ENCODE data around the gene SWT1.

Gene SWT1

GRCh38 chr1:185314411-185314810, 157.4 kb downstream of the SWT1 start:
- Histone ChIP-seq H2AFZ (no peak overlapping the region), H3K4me3 (ENCODE audit: low read depth, low read length) (peak overlapping the region; percentile 94), H3K9me3 (ENCODE audit: control insufficient read depth, low read length) (no peaks in the 10 kb centered on the region), H3K4me2 (ENCODE audit: low read length) (peak overlapping the region; percentile 5), H3K27me3 (ENCODE audit: control insufficient read depth, insufficient read depth, low read length) (no peaks in the 10 kb centered on the region), H3K27ac (no peak overlapping the region), H3K4me1 (peaks cover 4% of the 10 kb centered on the region), H3K36me3 (ENCODE audit: control insufficient read depth, insufficient read depth, low read length) (no peaks in the 10 kb centered on the region), H3K9ac (no peak overlapping the region), H3K79me2 (peaks cover 20% of the 10 kb centered on the region)
- no peak for TF ChIP-seq CTCF (IDR thresholded peaks at IDR 0.05)

GRCh38 chr1:185315445-185316071, 158.6 kb downstream of the SWT1 start:
- TF ChIP-seq CTCF (IDR thresholded peaks at IDR 0.05) = no peak
- Histone ChIP-seq H3K4me2 (ENCODE audit: low read length) (peak overlapping the region; percentile 87), H3K27ac (peak overlapping the region; percentile 98), H3K9me3 (ENCODE audit: control insufficient read depth, low read length) (no peaks in the 10 kb centered on the region), H2AFZ (peak overlapping the region; percentile 89), H3K9ac (peak overlapping the region; percentile 80), H3K79me2 (peaks cover 20% of the 10 kb centered on the region), H3K4me1 (peaks cover 4% of the 10 kb centered on the region), H3K27me3 (ENCODE audit: control insufficient read depth, insufficient read depth, low read length) (no peaks in the 10 kb centered on the region), H3K4me3 (ENCODE audit: low read depth, low read length) (peak overlapping the region; percentile 94), H3K36me3 (ENCODE audit: control insufficient read depth, insufficient read depth, low read length) (no peaks in the 10 kb centered on the region)

DNA sequence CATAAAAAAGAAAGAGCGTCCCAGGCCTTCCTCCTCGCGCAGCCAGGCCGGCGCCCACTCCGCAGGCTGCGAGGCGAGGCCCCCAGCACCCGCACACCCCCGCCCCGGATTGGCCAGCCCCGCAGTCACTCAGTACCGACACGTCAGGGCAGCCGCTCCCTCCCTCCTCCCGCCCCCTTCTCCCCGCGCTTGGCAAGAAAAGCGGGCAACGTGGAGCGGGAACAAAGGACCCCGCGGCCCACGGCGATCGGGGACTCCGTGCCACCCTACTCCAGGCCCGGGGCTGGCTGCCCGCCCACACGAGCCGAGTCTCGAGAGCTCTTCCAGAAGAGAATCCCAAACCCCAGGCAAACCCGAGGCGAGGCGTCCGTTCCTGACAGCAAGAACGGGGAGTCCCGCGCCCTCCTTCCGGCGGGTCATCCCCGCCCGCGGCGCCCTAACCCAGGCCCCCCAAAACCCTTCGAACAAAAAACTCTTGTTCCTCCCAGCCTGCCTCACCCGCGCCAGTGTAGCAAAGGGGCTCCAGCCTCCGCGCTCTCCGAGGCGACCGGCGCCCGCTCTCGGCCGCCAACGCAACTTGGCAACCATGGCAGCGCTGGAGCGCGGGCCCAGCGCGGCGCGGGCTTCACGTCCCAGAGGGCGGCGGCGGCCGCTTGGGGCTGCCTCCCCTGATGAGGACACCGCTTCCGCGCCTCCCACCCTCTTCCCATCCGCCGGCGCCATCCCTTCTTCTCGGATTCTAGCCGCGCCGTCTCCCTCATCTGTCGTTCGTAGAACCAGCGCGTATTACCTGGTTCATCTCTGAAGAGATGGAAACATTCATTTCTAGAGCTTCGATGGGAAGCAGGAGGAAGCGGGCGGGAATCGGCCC, 159.4 kb downstream of the SWT1 start:
- no peaks in the 10 kb centered on the region for H3K36me3 ChIP-seq (ENCODE audit: control insufficient read depth, insufficient read depth, low read length)

DNA sequence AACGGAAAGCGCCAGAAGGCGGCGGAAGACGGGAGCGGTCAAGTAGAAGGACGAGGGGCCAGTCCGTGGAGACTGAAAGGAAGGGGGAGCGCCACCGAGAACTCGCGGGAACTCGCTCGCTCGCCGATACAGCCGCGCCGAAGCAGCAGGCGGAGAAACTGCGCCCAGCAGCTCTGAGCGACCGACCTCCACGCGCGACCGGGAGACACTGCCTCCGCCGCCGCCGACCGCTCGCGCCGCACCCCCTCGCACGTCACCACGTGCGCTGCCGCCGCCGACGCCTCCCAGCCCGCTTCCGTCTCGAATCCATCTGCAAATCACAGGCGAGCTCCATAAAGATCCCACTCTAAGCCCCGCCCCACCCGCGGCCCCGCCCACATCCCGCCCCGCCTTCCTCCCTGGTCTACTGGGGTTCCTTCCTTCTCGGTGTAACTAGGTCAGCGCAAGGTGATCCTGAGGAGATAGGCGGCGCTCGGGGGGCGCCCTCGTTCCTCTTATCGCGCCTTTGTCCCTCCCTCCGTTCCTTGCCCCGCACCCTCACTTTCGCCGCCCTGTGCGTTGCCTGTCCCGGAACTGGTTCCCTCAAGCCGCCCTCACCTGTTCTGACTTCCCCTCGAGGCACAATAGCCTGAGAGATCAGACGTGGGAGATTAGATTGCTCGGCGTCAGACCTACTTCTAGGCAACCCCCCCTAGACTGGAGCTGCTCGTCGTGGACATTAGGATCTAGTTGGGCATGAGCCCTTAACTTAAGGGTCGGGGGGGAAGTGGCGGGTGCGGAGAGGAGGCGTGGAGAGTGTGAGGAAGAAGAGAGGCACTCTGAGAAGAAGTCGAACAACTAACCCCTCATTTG, 160.3 kb downstream of the SWT1 start, which contains the start of gene IVNS1ABP:
Gene IVNS1ABP (minus strand): TSS at position 210 of the 852 bp plus-strand sequence. CDS start 7,750 bp downstream, outside the sequence.
- H3K79me2 ChIP-seq = peaks cover 16% of the 10 kb centered on the region
- peak within 1 kb of the TSS; percentile 80 for H3K9ac ChIP-seq
- H3K4me2 ChIP-seq (ENCODE audit: low read length) = peak within 1 kb of the TSS; percentile 95
- peak within 1 kb of the TSS; percentile 94 for H3K4me3 ChIP-seq (ENCODE audit: low read depth, low read length)
- H3K4me1 ChIP-seq = peaks cover 2% of the 10 kb centered on the region
- peak within 1 kb of the TSS; percentile 98 for H3K27ac ChIP-seq
- no peaks in the 10 kb centered on the region for H3K27me3 ChIP-seq (ENCODE audit: control insufficient read depth, insufficient read depth, low read length)
- H3K36me3 ChIP-seq (ENCODE audit: control insufficient read depth, insufficient read depth, low read length) = no peaks in the 10 kb centered on the region
- H3K9me3 ChIP-seq (ENCODE audit: control insufficient read depth, low read length) = no peaks in the 10 kb centered on the region
- peak within 1 kb of the TSS; percentile 89 for H2AFZ ChIP-seq
- peak; percentile 7 for TF ChIP-seq CTCF (IDR thresholded peaks at IDR 0.05)

More for the DNA sequence above, 159.4 kb downstream of the SWT1 start:
- no peak for TF ChIP-seq CTCF (IDR thresholded peaks at IDR 0.05)
- Histone ChIP-seq H3K27me3 (ENCODE audit: control insufficient read depth, insufficient read depth, low read length) (no peaks in the 10 kb centered on the region), H3K4me2 (ENCODE audit: low read length) (peak overlapping the region; percentile 87), H3K4me3 (ENCODE audit: low read depth, low read length) (peak overlapping the region; percentile 94), H3K9ac (peak overlapping the region; percentile 80), H3K79me2 (peaks cover 20% of the 10 kb centered on the region), H3K9me3 (ENCODE audit: control insufficient read depth, low read length) (no peaks in the 10 kb centered on the region), H2AFZ (peak overlapping the region; percentile 89), H3K4me1 (peaks cover 4% of the 10 kb centered on the region), H3K27ac (peak overlapping the region; percentile 98)
